NT2/D1 (cell line): ENCODE results near the gene HTR6.

Experiments used
- SUZ12 ChIP-seq: IDR thresholded peaks from 2 replicates; pipeline ENCODE4 v1.6.1; 2011; ENCODE audit not compliant: insufficient read length, insufficient read depth; ENCODE audit errors: extremely low read depth
- YY1 ChIP-seq: IDR thresholded peaks from 2 replicates; pipeline ENCODE4 v1.6.1; 2011; ENCODE audit not compliant: insufficient read length, insufficient read depth
- ZNF274 ChIP-seq: IDR thresholded peaks from 2 replicates; pipeline ENCODE4 v1.6.1; 2011; ENCODE audit warnings: mild to moderate bottlenecking, low read depth, low read length

- TF ChIP-seq SUZ12 (no peak), YY1 (no peak), ZNF274 (no peak)
Measured at GRCh38 chr1:19684677-19685076, 20.0 kb downstream of the HTR6 start.
